ENCODE data around the gene OGG1.
A peak's percentile ranks its signal among the peaks of the same experiment; 100 is the strongest.

Gene OGG1

GRCh38 chr3:9716801-9717555, 32.8 kb upstream of the OGG1 start:
- Mint-ChIP-seq H3K9me3 (no peaks in the 10 kb centered on the region), H3K4me3 (no peak overlapping the region), H3K36me3 (ENCODE audit: low read depth) (no peaks in the 10 kb centered on the region), H3K27me3 (ENCODE audit: low read depth) (peaks cover 6% of the 10 kb centered on the region), H3K27ac (no peak overlapping the region), H3K4me1 (ENCODE audit: low read depth) (no peaks in the 10 kb centered on the region)
- no peak for DNase-seq (ENCODE audit: low spot score)

GRCh38 chr3:9717563-9717962, 32.2 kb upstream of the OGG1 start:
- no peak overlapping the region for H3K4me3 Mint-ChIP-seq
- no peaks in the 10 kb centered on the region for H3K9me3 Mint-ChIP-seq
- no peaks in the 10 kb centered on the region for H3K4me1 Mint-ChIP-seq (ENCODE audit: low read depth)
- no peak overlapping the region for H3K27ac Mint-ChIP-seq
- H3K36me3 Mint-ChIP-seq (ENCODE audit: low read depth): no peaks in the 10 kb centered on the region
- DNase-seq (ENCODE audit: low spot score): no peak
- peaks cover 6% of the 10 kb centered on the region for H3K27me3 Mint-ChIP-seq (ENCODE audit: low read depth)

- no peak overlapping the region for H3K4me3 Mint-ChIP-seq
- no peaks in the 10 kb centered on the region for H3K9me3 Mint-ChIP-seq
- H3K27me3 Mint-ChIP-seq (ENCODE audit: low read depth): peaks cover 5% of the 10 kb centered on the region
- H3K36me3 Mint-ChIP-seq (ENCODE audit: low read depth): no peaks in the 10 kb centered on the region
- DNase-seq (ENCODE audit: low spot score): no peak
- no peak overlapping the region for H3K27ac Mint-ChIP-seq
- no peaks in the 10 kb centered on the region for H3K4me1 Mint-ChIP-seq (ENCODE audit: low read depth)
Measured at GRCh38 chr3:9718118-9718517, 31.6 kb upstream of the OGG1 start.

- Mint-ChIP-seq H3K4me1 (ENCODE audit: low read depth) (no peaks in the 10 kb centered on the region), H3K9me3 (no peaks in the 10 kb centered on the region), H3K27ac (no peak overlapping the region), H3K36me3 (ENCODE audit: low read depth) (no peaks in the 10 kb centered on the region), H3K4me3 (no peak overlapping the region), H3K27me3 (ENCODE audit: low read depth) (peaks cover 3% of the 10 kb centered on the region)
- DNase-seq (ENCODE audit: low spot score): no peak
Measured at GRCh38 chr3:9721015-9721699, 28.6 kb upstream of the OGG1 start.

- no peak for DNase-seq (ENCODE audit: low spot score)
- H3K27ac Mint-ChIP-seq: no peak overlapping the region
- peaks cover under 1% of the 10 kb centered on the region for H3K4me1 Mint-ChIP-seq (ENCODE audit: low read depth)
- no peak overlapping the region for H3K4me3 Mint-ChIP-seq
- peaks cover 3% of the 10 kb centered on the region for H3K27me3 Mint-ChIP-seq (ENCODE audit: low read depth)
- H3K36me3 Mint-ChIP-seq (ENCODE audit: low read depth): no peaks in the 10 kb centered on the region
- no peaks in the 10 kb centered on the region for H3K9me3 Mint-ChIP-seq
Measured at GRCh38 chr3:9721700-9722060, 28.1 kb upstream of the OGG1 start.

- H3K4me3 Mint-ChIP-seq: no peak overlapping the region
Measured at GRCh38 chr3:9725775-9726515, 23.8 kb upstream of the OGG1 start.

GRCh38 chr3:9727041-9727595, 22.6 kb upstream of the OGG1 start:
- Mint-ChIP-seq H3K4me1 (ENCODE audit: low read depth) (peaks cover 26% of the 10 kb centered on the region), H3K27ac (peak overlapping the region; percentile 76), H3K36me3 (ENCODE audit: low read depth) (no peaks in the 10 kb centered on the region), H3K4me3 (peak overlapping the region; percentile 80), H3K9me3 (no peaks in the 10 kb centered on the region), H3K27me3 (ENCODE audit: low read depth) (no peaks in the 10 kb centered on the region)
- DNase-seq (ENCODE audit: low spot score): peak; percentile 51

More at GRCh38 chr3:9725775-9726515, 23.8 kb upstream of the OGG1 start:
- H3K27me3 Mint-ChIP-seq (ENCODE audit: low read depth): peaks cover 3% of the 10 kb centered on the region
- no peaks in the 10 kb centered on the region for H3K36me3 Mint-ChIP-seq (ENCODE audit: low read depth)
- no peak overlapping the region for H3K27ac Mint-ChIP-seq
- no peak for DNase-seq (ENCODE audit: low spot score)
- peaks cover 25% of the 10 kb centered on the region for H3K4me1 Mint-ChIP-seq (ENCODE audit: low read depth)
- H3K9me3 Mint-ChIP-seq: no peaks in the 10 kb centered on the region

GRCh38 chr3:9727743-9728142, 22.0 kb upstream of the OGG1 start:
- H3K36me3 Mint-ChIP-seq (ENCODE audit: low read depth): peaks cover 4% of the 10 kb centered on the region
- no peak for DNase-seq (ENCODE audit: low spot score)
- H3K9me3 Mint-ChIP-seq: no peaks in the 10 kb centered on the region
- H3K27ac Mint-ChIP-seq: peak overlapping the region; percentile 76
- H3K27me3 Mint-ChIP-seq (ENCODE audit: low read depth): no peaks in the 10 kb centered on the region
- no peak overlapping the region for H3K4me3 Mint-ChIP-seq
- peaks cover 31% of the 10 kb centered on the region for H3K4me1 Mint-ChIP-seq (ENCODE audit: low read depth)

- Mint-ChIP-seq H3K4me3 (no peak overlapping the region), H3K36me3 (ENCODE audit: low read depth) (peaks cover 14% of the 10 kb centered on the region), H3K27me3 (ENCODE audit: low read depth) (no peaks in the 10 kb centered on the region), H3K27ac (no peak overlapping the region), H3K4me1 (ENCODE audit: low read depth) (peaks cover 43% of the 10 kb centered on the region), H3K9me3 (no peaks in the 10 kb centered on the region)
- no peak for DNase-seq (ENCODE audit: low spot score)
Measured at GRCh38 chr3:9729419-9729818, 20.3 kb upstream of the OGG1 start.

- Mint-ChIP-seq H3K27me3 (ENCODE audit: low read depth) (no peaks in the 10 kb centered on the region), H3K27ac (peak overlapping the region; percentile 96), H3K4me3 (peak overlapping the region; percentile 93), H3K4me1 (ENCODE audit: low read depth) (peaks cover 53% of the 10 kb centered on the region), H3K36me3 (ENCODE audit: low read depth) (peaks cover 25% of the 10 kb centered on the region), H3K9me3 (no peaks in the 10 kb centered on the region)
- DNase-seq (ENCODE audit: low spot score): no peak
Measured at GRCh38 chr3:9730657-9731205, 19.0 kb upstream of the OGG1 start.

GRCh38 chr3:9731206-9732079, 18.3 kb upstream of the OGG1 start, which contains the start of gene BRPF1:
Gene BRPF1 (plus strand): TSS chr3:9731735. CDS start chr3:9734141, 2,406 bp downstream.
- Mint-ChIP-seq H3K4me3 (peak within 1 kb of the TSS; percentile 96), H3K9me3 (no peaks in the 10 kb centered on the region), H3K27ac (peak within 1 kb of the TSS; percentile 96), H3K36me3 (ENCODE audit: low read depth) (peaks cover 29% of the 10 kb centered on the region), H3K27me3 (ENCODE audit: low read depth) (no peaks in the 10 kb centered on the region), H3K4me1 (ENCODE audit: low read depth) (peaks cover 55% of the 10 kb centered on the region)
- DNase-seq (ENCODE audit: low spot score): peak; percentile 95

GRCh38 chr3:9732080-9732739, 17.5 kb upstream of the OGG1 start:
- peak overlapping the region; percentile 88 for H3K27ac Mint-ChIP-seq
- peaks cover 33% of the 10 kb centered on the region for H3K36me3 Mint-ChIP-seq (ENCODE audit: low read depth)
- H3K4me3 Mint-ChIP-seq: peak overlapping the region; percentile 96
- DNase-seq (ENCODE audit: low spot score): peak; percentile 36
- no peaks in the 10 kb centered on the region for H3K27me3 Mint-ChIP-seq (ENCODE audit: low read depth)
- H3K4me1 Mint-ChIP-seq (ENCODE audit: low read depth): peaks cover 54% of the 10 kb centered on the region
- H3K9me3 Mint-ChIP-seq: no peaks in the 10 kb centered on the region
